OCI-LY1 (cell line): ENCODE measurements around the gene UGGT1.

ENCODE experiments used
- EZH2 ChIP-seq: fragments of 200-600 bp; sonication (generic), shearing (Covaris generic); IDR thresholded peaks from 2 replicates; pipeline ENCODE4 v1.8.0; 2017; ENCODE audit warnings: borderline replicate concordance, mixed run types, mild to moderate bottlenecking, antibody characterized with exemption, low read length, moderate library complexity, mixed read lengths
- TF ChIP-seq, protein P1 (sequence below): fragments of 200-600 bp; sonication (generic), shearing (Covaris generic); IDR thresholded peaks from 2 replicates; pipeline ENCODE4 v1.5.1; 2017; ENCODE audit warnings: mild to moderate bottlenecking, antibody characterized with exemption, low read length, moderate library complexity, mixed read lengths

DNA sequence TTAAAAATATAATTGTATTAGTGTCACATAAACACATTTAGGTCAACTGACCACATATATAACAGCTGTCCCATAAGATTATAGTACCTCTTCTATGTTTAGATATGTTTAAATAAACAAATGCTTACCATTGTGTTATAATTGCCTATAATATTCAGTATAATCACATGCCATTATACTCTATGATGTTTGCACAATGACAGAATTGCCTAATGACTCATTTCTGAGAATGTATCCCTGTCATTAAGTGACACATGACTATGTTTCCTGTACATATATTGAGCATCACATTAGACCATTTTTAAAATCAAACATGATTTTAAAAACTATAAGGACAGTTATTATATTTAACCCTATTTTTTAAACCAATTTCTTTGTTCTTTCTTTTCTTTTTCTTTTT lies 137.9 kb downstream of the UGGT1 start:
- TF ChIP-seq, protein P1, sequence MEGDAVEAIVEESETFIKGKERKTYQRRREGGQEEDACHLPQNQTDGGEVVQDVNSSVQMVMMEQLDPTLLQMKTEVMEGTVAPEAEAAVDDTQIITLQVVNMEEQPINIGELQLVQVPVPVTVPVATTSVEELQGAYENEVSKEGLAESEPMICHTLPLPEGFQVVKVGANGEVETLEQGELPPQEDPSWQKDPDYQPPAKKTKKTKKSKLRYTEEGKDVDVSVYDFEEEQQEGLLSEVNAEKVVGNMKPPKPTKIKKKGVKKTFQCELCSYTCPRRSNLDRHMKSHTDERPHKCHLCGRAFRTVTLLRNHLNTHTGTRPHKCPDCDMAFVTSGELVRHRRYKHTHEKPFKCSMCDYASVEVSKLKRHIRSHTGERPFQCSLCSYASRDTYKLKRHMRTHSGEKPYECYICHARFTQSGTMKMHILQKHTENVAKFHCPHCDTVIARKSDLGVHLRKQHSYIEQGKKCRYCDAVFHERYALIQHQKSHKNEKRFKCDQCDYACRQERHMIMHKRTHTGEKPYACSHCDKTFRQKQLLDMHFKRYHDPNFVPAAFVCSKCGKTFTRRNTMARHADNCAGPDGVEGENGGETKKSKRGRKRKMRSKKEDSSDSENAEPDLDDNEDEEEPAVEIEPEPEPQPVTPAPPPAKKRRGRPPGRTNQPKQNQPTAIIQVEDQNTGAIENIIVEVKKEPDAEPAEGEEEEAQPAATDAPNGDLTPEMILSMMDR, result no peak
- TF ChIP-seq EZH2, result no peak
